GM19468 (cell line): ENCODE measurements around the gene BTBD8.

Source experiments
- ATAC-seq: cut with Tn5 transposase; IDR thresholded peaks from one replicate; pipeline ENCODE4 v1.9.1; 2021; ENCODE audit warnings: mild to moderate bottlenecking, moderate library complexity, moderate number of reproducible peaks; ENCODE audit not compliant: unreplicated experiment; ENCODE audit errors: extremely low read depth

Gene BTBD8

DNA sequence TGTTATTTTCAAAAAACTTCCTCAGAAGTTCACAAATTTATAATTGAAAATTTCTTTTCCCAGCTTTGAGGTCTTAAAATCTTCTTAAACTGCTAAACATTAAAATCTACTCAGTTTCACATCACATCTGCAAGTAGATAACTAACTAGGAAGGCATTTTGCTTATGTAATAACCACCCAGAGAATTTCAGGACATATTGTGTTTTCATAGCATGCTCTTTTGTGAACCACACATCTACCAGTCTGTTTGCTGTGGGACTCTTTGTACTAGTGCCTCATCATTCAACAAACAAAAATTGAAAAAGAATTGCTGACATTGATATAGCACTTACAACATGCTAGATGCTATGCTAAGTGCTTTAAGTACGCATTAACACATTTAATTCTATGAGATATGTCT, 105.9 kb downstream of the BTBD8 start:
- ATAC-seq = no peak

DNA sequence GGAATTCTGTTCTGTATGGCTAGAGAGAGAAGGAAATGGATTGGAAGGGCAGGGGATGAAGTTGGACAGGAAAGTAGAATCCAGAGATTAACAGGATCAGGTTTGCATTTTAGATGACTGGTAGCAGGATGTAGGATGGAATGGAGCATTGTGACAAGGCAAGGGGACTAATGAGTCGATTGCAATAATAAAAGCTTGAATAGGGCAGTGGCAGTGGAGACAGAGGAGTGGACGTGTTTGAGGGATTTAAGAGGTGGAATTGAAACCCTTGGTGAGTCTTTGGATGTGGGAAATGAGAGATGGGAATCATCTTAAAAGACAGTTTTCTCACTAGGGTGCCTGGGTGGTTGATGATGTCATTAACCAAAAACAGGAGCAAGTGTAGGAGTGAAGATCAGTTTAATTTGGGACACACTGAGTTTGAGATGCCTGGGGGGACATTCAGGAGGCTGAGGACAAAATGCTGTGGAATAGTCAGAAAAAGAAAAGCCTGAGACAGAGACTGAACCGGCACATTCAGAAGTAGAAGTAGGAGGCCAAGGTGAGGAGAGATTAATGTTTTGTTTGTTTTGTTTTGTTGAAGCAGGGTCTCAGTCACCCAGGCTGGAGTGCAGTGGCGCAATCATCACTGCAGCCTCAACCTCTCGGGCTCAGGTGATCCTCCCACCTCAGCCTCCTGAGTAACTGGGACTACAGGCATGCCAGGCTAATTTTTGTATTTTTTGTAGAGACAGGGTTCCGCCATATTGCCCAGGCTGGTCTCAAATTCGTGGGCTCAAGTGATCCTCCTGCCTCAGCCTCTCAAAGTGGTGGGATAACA, 108.5 kb downstream of the BTBD8 start:
- no peak for ATAC-seq

DNA sequence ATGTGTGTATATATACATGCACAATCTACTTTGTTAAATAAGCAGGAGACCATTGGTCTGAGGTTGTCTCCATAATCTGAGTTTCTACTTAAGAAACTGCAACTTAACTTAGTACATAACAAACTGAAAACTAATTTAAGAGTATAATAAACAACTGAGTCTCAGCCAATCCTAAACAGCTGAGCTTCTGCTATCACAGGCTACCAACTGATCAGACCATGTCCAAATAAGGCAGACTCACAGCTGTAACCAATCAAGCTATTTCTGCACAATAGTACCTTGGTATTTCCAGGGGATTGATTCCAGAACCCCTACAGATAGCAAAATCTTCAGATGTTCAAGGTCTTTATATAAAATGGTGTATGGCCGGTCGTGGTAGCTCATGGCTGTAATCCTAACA, 111.6 kb downstream of the BTBD8 start:
- no peak for ATAC-seq

DNA sequence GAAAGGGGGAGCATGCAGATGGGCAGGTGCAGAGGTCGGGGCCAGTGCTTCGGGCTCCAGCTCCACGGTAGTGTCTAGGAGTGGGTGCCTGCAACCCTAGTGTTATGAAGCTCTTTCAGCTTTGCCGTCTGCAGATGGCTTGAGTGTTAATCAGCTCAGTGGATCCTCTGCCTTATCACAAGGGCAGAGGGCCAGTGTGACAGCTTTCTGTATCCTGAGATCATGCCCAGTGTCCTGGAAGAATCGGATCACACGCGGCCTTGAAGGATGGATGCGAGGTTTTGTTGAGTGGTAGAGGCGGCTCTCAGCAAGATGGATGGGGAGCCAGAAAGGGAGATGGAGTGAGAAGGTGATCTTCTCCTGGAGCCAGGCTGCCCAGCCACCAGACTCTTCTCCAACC, 112.1 kb downstream of the BTBD8 start:
- ATAC-seq = no peak

DNA sequence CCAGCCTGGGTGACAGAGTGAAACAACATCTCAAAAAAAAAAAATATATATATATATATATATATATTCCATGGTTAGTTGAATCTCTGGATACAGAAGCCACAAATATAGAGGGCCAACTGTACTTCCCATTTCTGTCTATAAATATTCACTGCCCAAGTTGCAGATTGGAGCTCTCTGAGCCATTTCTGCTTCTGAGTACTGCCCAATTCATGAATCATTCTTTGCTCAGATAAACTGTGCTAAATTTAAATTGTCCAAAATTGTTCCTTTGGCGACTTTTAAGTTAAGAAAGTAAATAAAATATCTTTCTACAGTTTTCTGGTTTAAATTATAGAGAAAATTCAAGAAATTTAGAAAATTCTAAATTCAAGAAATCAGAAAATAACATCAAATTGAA, 114.4 kb downstream of the BTBD8 start:
- no peak for ATAC-seq

DNA sequence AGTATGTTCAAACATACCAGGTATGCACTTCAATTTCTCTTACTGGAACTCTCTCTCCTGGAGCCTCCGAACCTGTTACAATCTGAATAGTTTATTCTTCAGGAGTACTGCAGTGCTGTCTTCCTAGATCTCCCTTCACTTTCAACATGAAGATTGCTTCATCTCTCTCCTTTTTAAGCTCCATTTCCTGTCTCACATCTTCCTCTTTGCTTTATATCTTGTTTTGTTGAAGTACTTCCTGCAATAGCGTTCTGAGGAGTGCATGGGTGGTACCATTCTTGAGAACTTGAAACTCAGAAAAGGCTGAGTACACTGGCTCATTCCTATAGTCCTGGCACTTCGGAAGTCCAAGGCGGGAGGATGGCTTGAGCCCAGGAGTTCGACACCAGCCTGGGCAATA, 121.8 kb downstream of the BTBD8 start:
- ATAC-seq = no peak

DNA sequence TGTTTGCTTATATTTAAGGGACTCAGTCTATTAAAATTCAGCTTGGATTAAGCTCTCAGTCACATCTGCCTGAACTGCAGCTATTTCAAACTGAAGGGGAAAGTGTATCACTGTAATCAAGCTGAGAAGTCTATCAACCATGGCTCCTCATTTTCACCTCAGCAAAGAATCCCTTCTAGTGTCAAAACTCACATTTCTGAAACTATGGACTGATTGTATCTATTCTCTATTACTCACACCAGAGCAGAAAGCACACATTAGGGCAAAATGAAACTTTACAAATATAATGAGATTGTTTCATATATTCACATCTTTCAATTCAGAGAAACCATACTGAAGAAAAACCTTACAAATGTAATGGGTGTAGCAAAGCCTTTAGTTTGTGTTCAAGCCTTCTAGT, 123.0 kb downstream of the BTBD8 start:
- no peak for ATAC-seq

DNA sequence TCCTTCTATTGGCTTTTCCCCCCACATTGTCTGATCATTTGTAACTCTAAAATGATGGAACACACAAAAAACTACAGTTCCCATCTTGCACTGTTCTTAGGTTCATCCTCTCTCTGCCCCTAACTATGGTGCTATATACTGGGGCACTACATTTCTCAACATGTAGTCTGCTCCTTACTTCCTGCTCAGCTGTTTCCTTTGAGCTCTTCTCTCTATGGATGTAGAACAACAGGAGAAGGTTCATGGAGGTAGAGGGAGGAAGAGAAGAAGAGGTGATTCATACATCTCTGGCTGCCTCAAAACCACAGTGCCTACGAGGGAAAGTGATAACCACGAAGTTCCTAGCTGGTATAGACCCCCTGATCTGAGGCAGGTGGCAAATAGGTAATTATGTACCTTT, 130.6 kb downstream of the BTBD8 start:
- ATAC-seq = no peak

DNA sequence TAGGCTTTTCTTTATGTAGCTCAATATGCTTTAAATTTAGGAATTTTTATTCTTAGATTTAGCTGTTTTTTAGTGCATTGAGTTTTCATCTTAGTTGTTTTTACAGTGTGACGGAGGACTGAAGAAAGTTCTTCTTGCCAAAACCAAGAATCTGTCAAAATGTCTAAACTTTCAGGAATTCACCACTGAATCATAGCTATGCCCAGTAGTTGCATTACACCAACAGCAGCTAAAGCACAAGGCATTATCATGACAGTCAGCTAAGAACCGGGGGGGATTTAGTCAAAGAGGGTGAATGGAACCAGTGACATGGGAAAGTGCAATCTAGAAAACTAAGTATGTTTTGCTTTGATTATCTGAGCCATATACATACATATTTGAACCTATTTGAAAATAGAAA, 131.0 kb downstream of the BTBD8 start:
- no peak for ATAC-seq

DNA sequence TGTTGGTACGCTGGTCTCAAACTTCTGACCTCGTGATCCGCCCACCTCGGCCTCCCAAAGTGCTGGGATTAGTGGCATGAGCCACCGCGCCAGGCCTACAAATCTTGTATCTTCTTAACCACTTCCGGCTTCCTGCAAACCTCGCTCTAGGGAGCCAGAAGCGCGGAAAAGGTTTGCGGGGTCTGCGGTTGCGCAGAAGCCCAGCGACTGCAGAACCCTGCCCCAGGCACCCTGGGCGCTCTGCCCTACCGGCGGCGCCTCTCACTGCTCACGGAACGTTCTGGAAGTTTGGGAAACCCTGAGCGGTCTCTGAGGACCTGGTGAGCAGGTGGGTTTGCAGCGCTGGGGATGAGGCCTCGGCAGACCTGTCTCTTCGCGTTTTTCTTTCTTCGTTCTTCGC, 137.6 kb downstream of the BTBD8 start, which contains the start of gene C1orf146:
Gene C1orf146, plus strand, starts transcription at position 195 of the 400 bp plus-strand sequence. CDS start 13,506 bp downstream, outside the sequence.
- ATAC-seq = no peak

DNA sequence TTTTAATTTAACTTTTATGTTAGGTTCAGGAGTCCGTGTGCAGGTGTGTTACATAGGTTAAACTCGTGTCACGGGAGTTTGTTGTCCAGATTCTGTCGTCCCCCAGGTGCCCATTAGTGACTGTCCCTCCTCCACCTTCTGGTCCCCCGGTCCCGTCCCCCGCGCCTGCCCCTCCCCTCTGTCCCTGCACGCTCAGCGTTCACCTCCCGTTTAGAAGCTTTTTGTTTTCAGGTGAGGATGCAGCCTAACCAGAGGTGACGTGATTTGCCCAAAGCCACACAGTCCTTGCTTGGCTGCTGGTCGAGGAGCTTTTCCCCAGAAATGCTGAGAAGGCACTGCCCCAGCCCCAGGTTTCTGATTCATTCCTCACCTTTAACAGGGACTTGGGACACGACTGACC, 138.4 kb downstream of the BTBD8 start:
- ATAC-seq = no peak

DNA sequence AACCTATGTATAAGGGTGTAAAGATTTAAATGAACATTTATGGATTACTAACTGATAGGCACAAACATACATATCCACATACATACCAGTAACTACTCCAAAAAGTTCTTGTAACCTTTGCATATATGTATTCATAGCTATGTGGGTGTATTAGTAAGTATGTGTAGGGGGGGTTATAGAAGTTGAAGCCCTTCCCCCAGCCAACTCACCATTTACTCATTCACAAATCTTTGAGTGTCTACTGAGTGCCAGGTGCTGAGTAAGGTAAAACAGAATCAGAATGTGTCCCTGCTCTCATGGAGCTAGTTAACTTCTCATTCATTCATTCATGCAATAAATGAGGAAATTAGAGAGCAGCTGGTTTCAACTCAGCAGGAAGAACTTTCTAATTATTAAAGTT, 138.9 kb downstream of the BTBD8 start:
- no peak for ATAC-seq

DNA sequence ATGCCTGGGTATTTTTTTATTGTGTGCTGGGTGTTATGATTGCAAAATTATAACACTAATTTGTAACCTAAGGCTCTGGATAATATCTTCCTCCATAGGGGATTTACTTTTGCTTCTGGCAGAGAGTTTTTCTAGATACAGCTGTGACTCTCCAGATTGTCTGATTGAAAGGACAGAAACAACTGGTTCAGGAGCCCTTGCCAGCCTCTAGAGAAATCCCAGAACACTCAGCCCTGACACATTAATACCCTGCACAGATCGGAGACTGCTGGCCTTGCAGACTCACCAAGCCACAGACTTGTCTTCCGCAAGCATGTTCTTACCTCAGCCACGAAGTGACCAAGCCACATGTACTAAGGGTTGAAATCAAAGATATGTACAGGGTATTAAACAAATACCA, 148.3 kb downstream of the BTBD8 start:
- no peak for ATAC-seq

DNA sequence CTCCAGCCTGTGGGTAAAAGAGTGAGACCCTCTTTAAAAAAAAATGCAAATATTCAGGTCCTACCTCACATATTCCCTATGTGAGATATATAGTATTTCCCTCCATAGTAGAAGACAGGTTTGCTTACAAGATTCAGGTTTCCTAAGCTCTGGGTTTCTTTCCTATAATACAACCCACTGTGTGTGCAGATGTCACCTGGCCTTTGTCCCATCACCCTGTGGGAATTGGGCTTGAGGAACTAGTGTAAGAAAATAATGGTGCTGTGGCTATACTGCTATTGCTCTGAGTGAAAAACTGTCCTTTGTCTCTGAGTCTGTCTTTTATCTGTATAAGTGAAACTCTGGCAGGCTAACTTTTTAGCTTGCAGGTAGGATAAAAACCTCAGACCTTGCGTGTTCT, 150.6 kb downstream of the BTBD8 start:
- no peak for ATAC-seq
